SK-N-SH treated with all-trans-retinoic acid at 6 μM for 48 hours (cell line): Measurements from ENCODE around the gene ATL2.

Source experiments
- ATAC-seq: fragments of 200-7000 bp; cut with Tn5 transposase; 3 replicates; pipeline ENCODE4 v1.9.1; 2020; ENCODE audit warnings: mild to moderate bottlenecking, moderate library complexity
- ARNTL ChIP-seq: fragments of 450-650 bp; formaldehyde crosslinking; IDR thresholded peaks from 2 replicates; pipeline ENCODE4 v1.5.0; 2020; ENCODE audit warnings: low read depth, mild to moderate bottlenecking, moderate library complexity, borderline replicate concordance
- BACH2 ChIP-seq: fragments of 250-450 bp; sonication (Bioruptor Pico); IDR thresholded peaks from 2 replicates; pipeline ENCODE4 v1.9.0; 2021; ENCODE audit warnings: mild to moderate bottlenecking, borderline replicate concordance
- CREB5 ChIP-seq: fragments of 250-450 bp; sonication (Bioruptor Pico); IDR thresholded peaks from 2 replicates; pipeline ENCODE4 v1.5.1; 2020; ENCODE audit warnings: low read depth, mild to moderate bottlenecking, moderate library complexity
- CSDC2 ChIP-seq: fragments of 250-450 bp; sonication (Bioruptor Pico); IDR thresholded peaks from 2 replicates; pipeline ENCODE4 v1.5.0; 2020; ENCODE audit warnings: mild to moderate bottlenecking, moderate library complexity
- CSRNP3 ChIP-seq: fragments of 250-450 bp; sonication (Bioruptor Pico); IDR thresholded peaks from 2 replicates; pipeline ENCODE4 v1.5.1; 2021; ENCODE audit warnings: mild to moderate bottlenecking, moderate library complexity
- ESRRG ChIP-seq: fragments of 250-450 bp; sonication (Bioruptor Pico); IDR thresholded peaks from 2 replicates; pipeline ENCODE4 v1.6.1; 2021; ENCODE audit warnings: mild to moderate bottlenecking
- GLIS3 ChIP-seq: fragments of 250-450 bp; sonication (Bioruptor Pico); IDR thresholded peaks from 2 replicates; pipeline ENCODE4 v1.5.0; 2020; ENCODE audit warnings: mild to moderate bottlenecking, moderate library complexity
- OSR1 ChIP-seq: fragments of 250-450 bp; sonication (Bioruptor Pico); IDR thresholded peaks from 2 replicates; pipeline ENCODE4 v1.8.0; 2022; ENCODE audit warnings: moderate library complexity, mild to moderate bottlenecking, inconsistent platforms
- PATZ1 ChIP-seq: fragments of 250-450 bp; sonication (Bioruptor Pico); IDR thresholded peaks from 2 replicates; pipeline ENCODE4 v1.8.0; 2020; ENCODE audit warnings: mild to moderate bottlenecking, moderate library complexity, borderline replicate concordance
- POU6F1 ChIP-seq: fragments of 250-450 bp; sonication (Bioruptor Pico); IDR thresholded peaks from 2 replicates; pipeline ENCODE4 v1.8.0; 2021; ENCODE audit warnings: low read depth, mild to moderate bottlenecking, moderate library complexity, borderline replicate concordance
- PPARA ChIP-seq: fragments of 250-450 bp; sonication (Bioruptor Pico); IDR thresholded peaks from 2 replicates; pipeline ENCODE4 v1.5.0; 2020; ENCODE audit warnings: mild to moderate bottlenecking, borderline replicate concordance
- RARB ChIP-seq: fragments of 250-450 bp; sonication (Bioruptor Pico); IDR thresholded peaks from 2 replicates; pipeline ENCODE4 v1.8.0; 2021; ENCODE audit warnings: mild to moderate bottlenecking, moderate library complexity
- SNAI2 ChIP-seq: fragments of 250-450 bp; sonication (Bioruptor Pico); IDR thresholded peaks from 2 replicates; pipeline ENCODE4 v1.5.0; 2020; ENCODE audit warnings: mild to moderate bottlenecking, moderate library complexity
- TCF4 ChIP-seq: fragments of 250-450 bp; sonication (Bioruptor Pico); IDR thresholded peaks from 2 replicates; pipeline ENCODE4 v1.8.0; 2021; ENCODE audit warnings: mild to moderate bottlenecking, moderate library complexity, borderline replicate concordance
- TOX ChIP-seq: fragments of 250-450 bp; sonication (Bioruptor Pico); IDR thresholded peaks from 2 replicates; pipeline ENCODE4 v1.8.0; 2021; ENCODE audit warnings: mild to moderate bottlenecking, moderate library complexity, borderline replicate concordance
- TSHZ2 ChIP-seq: fragments of 250-450 bp; sonication (Bioruptor Pico); IDR thresholded peaks from 2 replicates; pipeline ENCODE4 v1.5.0; 2020; ENCODE audit warnings: mild to moderate bottlenecking, moderate library complexity
- ZC3H10 ChIP-seq: fragments of 250-450 bp; sonication (Bioruptor Pico); IDR thresholded peaks from 2 replicates; pipeline ENCODE4 v1.5.1; 2021; ENCODE audit warnings: mild to moderate bottlenecking, moderate library complexity
- ZFP3 ChIP-seq: fragments of 250-450 bp; sonication (Bioruptor Pico); IDR thresholded peaks from 2 replicates; pipeline ENCODE4 v1.5.0; 2020; ENCODE audit warnings: mild to moderate bottlenecking, moderate library complexity
- ZNF70 ChIP-seq: fragments of 450-650 bp; formaldehyde crosslinking; IDR thresholded peaks from 2 replicates; pipeline ENCODE4 v1.5.0; 2020; ENCODE audit warnings: mild to moderate bottlenecking, moderate library complexity
- ZNF8 ChIP-seq: fragments of 450-650 bp; formaldehyde crosslinking; IDR thresholded peaks from 2 replicates; pipeline ENCODE4 v1.5.0; 2020; ENCODE audit warnings: mild to moderate bottlenecking, moderate library complexity

Gene ATL2

GRCh38 chr2:38353402-38353801 is 23.7 kb downstream of the ATL2 start:
- TF ChIP-seq CSRNP3 (CRISPR knock-in tag) = no peak
- TF ChIP-seq CREB5 (CRISPR knock-in tag) = no peak
- TF ChIP-seq SNAI2 (CRISPR knock-in tag) = no peak
- TF ChIP-seq PPARA (CRISPR knock-in tag) = no peak
- TF ChIP-seq ZNF70 (CRISPR knock-in tag) = no peak
- no peak for TF ChIP-seq TOX
- no peak for TF ChIP-seq OSR1 (CRISPR knock-in tag)
- TF ChIP-seq CSDC2 = no peak
- no peak for TF ChIP-seq ESRRG (CRISPR knock-in tag)
- TF ChIP-seq ZFP3 (CRISPR knock-in tag) = no peak
- no peak for TF ChIP-seq POU6F1
- TF ChIP-seq GLIS3 (CRISPR knock-in tag) = no peak
- TF ChIP-seq TSHZ2 (CRISPR knock-in tag) = no peak
- no peak for TF ChIP-seq ARNTL (CRISPR knock-in tag)
- TF ChIP-seq PATZ1 (CRISPR knock-in tag) = no peak
- no peak for TF ChIP-seq BACH2 (CRISPR knock-in tag)
- no peak for TF ChIP-seq RARB (CRISPR knock-in tag)
- no peak for TF ChIP-seq ZC3H10 (CRISPR knock-in tag)
- TF ChIP-seq ZNF8 = no peak
- no peak for ATAC-seq

- TF ChIP-seq TCF4 (CRISPR knock-in tag) (no peak), BACH2 (CRISPR knock-in tag) (no peak), OSR1 (CRISPR knock-in tag) (no peak), ZFP3 (CRISPR knock-in tag) (no peak), CREB5 (CRISPR knock-in tag) (no peak), PATZ1 (CRISPR knock-in tag) (no peak), TOX (no peak), CSDC2 (no peak)
- ATAC-seq = no peak
Measured at GRCh38 chr2:38352336-38352735, 24.7 kb downstream of the ATL2 start.
